HEK293T (cell line): Measurements from ENCODE around the gene SENP1.

ENCODE experiments used
- ARNT ChIP-seq: fragments of 450-650 bp; IDR thresholded peaks from 2 replicates; pipeline ENCODE4 v1.6.1; 2017; ENCODE audit warnings: mild to moderate bottlenecking
- BHLHE40 ChIP-seq: fragments of 450-650 bp; IDR thresholded peaks from 2 replicates; pipeline ENCODE4 v1.6.1; 2016; ENCODE audit warnings: mild to moderate bottlenecking, moderate library complexity, borderline replicate concordance
- CTBP1 ChIP-seq: fragments of 450-650 bp; IDR thresholded peaks from 2 replicates; pipeline ENCODE4 v1.6.1; 2016; ENCODE audit warnings: borderline replicate concordance
- ELF4 ChIP-seq: fragments of 450-650 bp; IDR thresholded peaks from 2 replicates; pipeline ENCODE4 v1.6.1; 2017; ENCODE audit warnings: antibody characterized with exemption
- FOXM1 ChIP-seq: fragments of 450-650 bp; IDR thresholded peaks from 2 replicates; pipeline ENCODE4 v1.6.1; 2017; ENCODE audit warnings: mild to moderate bottlenecking, borderline replicate concordance
- HDGF ChIP-seq: fragments of 450-650 bp; IDR thresholded peaks from 2 replicates; pipeline ENCODE4 v1.6.1; 2017; ENCODE audit warnings: antibody characterized with exemption, borderline replicate concordance
- L3MBTL2 ChIP-seq: fragments of 450-650 bp; conservative IDR thresholded peaks from 2 replicates; pipeline ENCODE4 v1.6.1; 2016; ENCODE audit warnings: mild to moderate bottlenecking
- SP1 ChIP-seq: fragments of 450-650 bp; IDR thresholded peaks from 2 replicates; pipeline ENCODE4 v1.6.1; 2017
- TARDBP ChIP-seq: fragments of 450-650 bp; IDR thresholded peaks from 2 replicates; pipeline ENCODE4 v1.6.1; 2016
- ZNF384 ChIP-seq: fragments of 450-650 bp; IDR thresholded peaks from 2 replicates; pipeline ENCODE4 v1.6.1; 2016

DNA sequence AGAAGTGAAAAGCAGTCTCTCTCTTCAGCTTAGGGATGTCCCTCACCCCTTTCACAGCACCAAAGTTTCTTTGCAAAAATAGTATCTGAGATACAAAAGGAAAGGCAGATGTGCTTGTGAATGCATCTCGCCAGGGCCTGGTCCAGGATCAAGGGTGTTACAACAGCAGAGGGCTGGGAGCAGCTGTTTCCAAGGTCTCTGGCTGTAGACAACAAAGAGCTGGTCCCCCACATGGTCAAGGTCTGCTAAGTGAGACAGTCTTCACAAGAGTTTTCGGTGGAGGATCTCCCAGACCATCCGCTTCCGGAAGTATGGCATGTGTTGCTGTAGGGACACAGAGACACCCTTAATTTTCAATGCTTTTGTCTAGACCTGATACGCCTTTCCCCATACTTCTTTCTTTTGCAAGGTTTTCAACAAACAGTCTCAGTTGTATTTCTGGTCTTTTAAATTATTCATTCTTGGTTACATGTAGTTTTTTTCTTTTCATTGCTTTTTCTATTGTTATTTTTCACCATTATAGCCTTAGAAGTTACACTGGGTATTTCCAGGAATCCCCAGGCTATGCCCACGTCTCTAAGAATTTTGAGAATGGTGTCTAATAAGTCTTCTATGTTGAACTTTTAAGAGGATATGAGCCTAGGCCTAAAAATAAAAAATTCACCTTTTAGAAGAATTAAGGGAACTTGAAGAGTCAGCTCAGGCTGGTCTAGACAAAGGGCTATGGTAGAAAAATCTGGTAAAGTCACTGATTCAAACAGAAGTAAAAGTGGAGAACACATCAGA lies 60.6 kb downstream of the SENP1 start:
- TF ChIP-seq ARNT: no peak
- TF ChIP-seq BHLHE40: no peak
- TF ChIP-seq SP1: no peak
- TF ChIP-seq ZNF384: no peak
- TF ChIP-seq HDGF: no peak
- TF ChIP-seq TARDBP: no peak
- no peak for TF ChIP-seq ELF4
- no peak for TF ChIP-seq CTBP1
- TF ChIP-seq L3MBTL2: no peak
- no peak for TF ChIP-seq FOXM1
